Liver (tissue), 9 donors: Measurements from ENCODE around the gene LRMDA. TPM values are rescaled to one million over a fixed set of nuclear protein-coding genes. Genes with fewer than 3 reads are reported as not detected.

Experiments
- DNase-seq: peaks from one replicate; pipeline ENCODE4 v3.0.0-alpha.2; 2017; ENCODE audit warnings: low spot score
- H3K27ac ChIP-seq, 2 donors: one replicate each; pipeline ENCODE4 v1.7.0; 2013; ENCODE audit warnings: inconsistent platforms in 2 of 2, low read length in 2 of 2, control low read depth in 1 of 2, low read depth in 1 of 2, mild to moderate bottlenecking in 1 of 2
- H3K27me3 ChIP-seq, 4 donors: one replicate each; pipeline versions ENCODE4 v1.6.1 to v1.7.0; 2013; ENCODE audit warnings: low read length in 3 of 4, inconsistent platforms in 1 of 4, mild to moderate bottlenecking in 1 of 4, moderate library complexity in 1 of 4; ENCODE audit not compliant: control insufficient read depth in 4 of 4, insufficient read depth in 4 of 4
- H3K36me3 ChIP-seq, 4 donors: one replicate each; pipeline versions ENCODE4 v1.6.1 to v1.7.0; 2013; ENCODE audit warnings: low read length in 3 of 4, mild to moderate bottlenecking in 3 of 4, low read depth in 1 of 4, moderate library complexity in 1 of 4; ENCODE audit not compliant: control insufficient read depth in 4 of 4, insufficient read depth in 3 of 4
- H3K4me1 ChIP-seq, 4 donors: one replicate each; pipeline versions ENCODE4 v1.6.1 to v1.7.0; 2013; ENCODE audit warnings: low read length in 3 of 4, mild to moderate bottlenecking in 3 of 4, moderate library complexity in 1 of 4; ENCODE audit not compliant: control insufficient read depth in 4 of 4, insufficient read depth in 4 of 4
- H3K4me3 ChIP-seq, 3 donors: one replicate each; pipeline versions ENCODE4 v1.6.1 to v1.7.0; 2013; ENCODE audit warnings: low read length in 3 of 3, control low read depth in 1 of 3, low read depth in 1 of 3, mild to moderate bottlenecking in 1 of 3
- H3K9ac ChIP-seq, 2 donors: one replicate each; pipeline ENCODE4 v1.7.0; 2013; ENCODE audit warnings: low read length in 2 of 2, mild to moderate bottlenecking in 2 of 2, moderate library complexity in 2 of 2, control low read depth in 1 of 2, low read depth in 1 of 2
- H3K9me3 ChIP-seq, 4 donors: one replicate each; pipeline versions ENCODE4 v1.6.1 to v1.7.0; 2013; ENCODE audit warnings: low read length in 3 of 4; ENCODE audit not compliant: control insufficient read depth in 4 of 4
- ATF3 ChIP-seq: IDR thresholded peaks from 2 replicates; pipeline ENCODE4 v1.6.1; 2016; ENCODE audit warnings: antibody characterized with exemption
- EGR1 ChIP-seq, 2 donors: IDR thresholded peaks; 2 replicates each; pipeline ENCODE4 v1.6.1; 2016 to 2018; ENCODE audit warnings: antibody characterized with exemption in 2 of 2, low read depth in 2 of 2
- FOXA1 ChIP-seq: IDR thresholded peaks from 2 replicates; pipeline ENCODE4 v1.6.1; 2016; ENCODE audit warnings: antibody characterized with exemption
- FOXA2 ChIP-seq: IDR thresholded peaks from 2 replicates; pipeline ENCODE4 v1.6.1; 2016; ENCODE audit warnings: antibody characterized with exemption
- JUND ChIP-seq, 2 donors: IDR thresholded peaks; 2 replicates each; pipeline ENCODE4 v1.6.1; 2016; ENCODE audit warnings: antibody characterized with exemption in 2 of 2
- RAD21 ChIP-seq, 2 donors: IDR thresholded peaks; 2 replicates each; pipeline ENCODE4 v1.6.1; 2016; ENCODE audit warnings: antibody characterized with exemption in 2 of 2, mild to moderate bottlenecking in 2 of 2
- RXRA ChIP-seq, 2 donors: IDR thresholded peaks; 2 replicates each; pipeline ENCODE4 v1.6.1; 2017 to 2018; ENCODE audit warnings: antibody characterized with exemption in 2 of 2, mild to moderate bottlenecking in 1 of 2
- SP1 ChIP-seq: IDR thresholded peaks from 2 replicates; pipeline ENCODE4 v1.6.1; 2018; ENCODE audit warnings: antibody characterized with exemption, mild to moderate bottlenecking
- TAF1 ChIP-seq: conservative IDR thresholded peaks from 2 replicates; pipeline ENCODE4 v1.6.1; 2016; ENCODE audit warnings: antibody characterized with exemption, mild to moderate bottlenecking
- YY1 ChIP-seq: IDR thresholded peaks from 2 replicates; pipeline ENCODE4 v1.6.1; 2016; ENCODE audit warnings: antibody characterized with exemption, mild to moderate bottlenecking
- ZBTB33 ChIP-seq: IDR thresholded peaks from 2 replicates; pipeline ENCODE4 v1.6.1; 2016; ENCODE audit warnings: antibody characterized with exemption
- WGBS: extraction: QIAGEN DNeasy Blood & Tissue Kit; methylation state at CpG from one replicate; pipeline ENCODE4 v1.1.7; 2013; 5-methylcytosine and 5-hydroxymethylcytosine counted together
- polyA plus RNA-seq, 2 donors: library from polyadenylated mRNA; stranded (reverse) in 1 of 2; unstranded in 1 of 2; fragments of 200-250 nt in 1 of 2; fragments of >200 nt in 1 of 2; fragmentation: Nextera tagmentation in 1 of 2; extraction: Ambion mirVana in 1 of 2; gene quantifications; one replicate each; pipeline versions ENCODE4 v1.2.1 to v1.2.3, GENCODE V29; 2013 to 2015
- total RNA-seq, 2 donors: library from RNA; depleted of rRNA; stranded (reverse); fragments of >200 nt; gene quantifications; one replicate each; pipeline ENCODE4 v1.2.3, GENCODE V29; 2014
- TF ChIP-seq, protein P1 (sequence below): IDR thresholded peaks from 2 replicates; pipeline ENCODE4 v1.6.1; 2016; ENCODE audit warnings: antibody characterized with exemption
- TF ChIP-seq, protein P2 (sequence below): fragments of 150-350 bp; IDR thresholded peaks from 2 replicates; pipeline ENCODE4 v1.5.1; 2017; ENCODE audit warnings: improper control_type of control experiment, low read depth, low read length; ENCODE audit not compliant: missing input control
- TF ChIP-seq, protein P3 (sequence below): IDR thresholded peaks from 2 replicates; pipeline ENCODE4 v1.6.1; 2016; ENCODE audit warnings: antibody characterized with exemption, mild to moderate bottlenecking
- donor health status: healthy.
- donor health status: healthy.
- donor health status: healthy.
- donor health status: healthy.
- donor health status: healthy.

LRMDA gene
- total and polyA plus RNA-seq, 4 donors = 7.9 to 15.8 (median 11.3) TPM

- Histone ChIP-seq H3K9me3 (no peaks in the 10 kb centered on the region), H3K4me3 (no peak overlapping the region), H3K4me1 (no peaks in the 10 kb centered on the region), H3K9ac (no peak overlapping the region), H3K36me3 (no peaks in the 10 kb centered on the region), H3K27me3 (no peaks in the 10 kb centered on the region), H3K27ac (no peak overlapping the region)
- TF ChIP-seq, protein P1, sequence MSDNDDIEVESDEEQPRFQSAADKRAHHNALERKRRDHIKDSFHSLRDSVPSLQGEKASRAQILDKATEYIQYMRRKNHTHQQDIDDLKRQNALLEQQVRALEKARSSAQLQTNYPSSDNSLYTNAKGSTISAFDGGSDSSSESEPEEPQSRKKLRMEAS = no peak
- TF ChIP-seq TAF1 (no peak), ZBTB33 (no peak), EGR1 (IDR thresholded peaks at IDR 0.05; ENCODE audit: low read depth in 2 of 2) (no peak), JUND (IDR thresholded peaks at IDR 0.05) (no peak), ATF3 (no peak), YY1 (no peak), FOXA1 (no peak), SP1 (no peak), RXRA (IDR thresholded peaks at IDR 0.05) (no peak), RAD21 (IDR thresholded peaks at IDR 0.05) (no peak)
- TF ChIP-seq, protein P2, sequence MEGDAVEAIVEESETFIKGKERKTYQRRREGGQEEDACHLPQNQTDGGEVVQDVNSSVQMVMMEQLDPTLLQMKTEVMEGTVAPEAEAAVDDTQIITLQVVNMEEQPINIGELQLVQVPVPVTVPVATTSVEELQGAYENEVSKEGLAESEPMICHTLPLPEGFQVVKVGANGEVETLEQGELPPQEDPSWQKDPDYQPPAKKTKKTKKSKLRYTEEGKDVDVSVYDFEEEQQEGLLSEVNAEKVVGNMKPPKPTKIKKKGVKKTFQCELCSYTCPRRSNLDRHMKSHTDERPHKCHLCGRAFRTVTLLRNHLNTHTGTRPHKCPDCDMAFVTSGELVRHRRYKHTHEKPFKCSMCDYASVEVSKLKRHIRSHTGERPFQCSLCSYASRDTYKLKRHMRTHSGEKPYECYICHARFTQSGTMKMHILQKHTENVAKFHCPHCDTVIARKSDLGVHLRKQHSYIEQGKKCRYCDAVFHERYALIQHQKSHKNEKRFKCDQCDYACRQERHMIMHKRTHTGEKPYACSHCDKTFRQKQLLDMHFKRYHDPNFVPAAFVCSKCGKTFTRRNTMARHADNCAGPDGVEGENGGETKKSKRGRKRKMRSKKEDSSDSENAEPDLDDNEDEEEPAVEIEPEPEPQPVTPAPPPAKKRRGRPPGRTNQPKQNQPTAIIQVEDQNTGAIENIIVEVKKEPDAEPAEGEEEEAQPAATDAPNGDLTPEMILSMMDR = no peak
- TF ChIP-seq, protein P3, sequence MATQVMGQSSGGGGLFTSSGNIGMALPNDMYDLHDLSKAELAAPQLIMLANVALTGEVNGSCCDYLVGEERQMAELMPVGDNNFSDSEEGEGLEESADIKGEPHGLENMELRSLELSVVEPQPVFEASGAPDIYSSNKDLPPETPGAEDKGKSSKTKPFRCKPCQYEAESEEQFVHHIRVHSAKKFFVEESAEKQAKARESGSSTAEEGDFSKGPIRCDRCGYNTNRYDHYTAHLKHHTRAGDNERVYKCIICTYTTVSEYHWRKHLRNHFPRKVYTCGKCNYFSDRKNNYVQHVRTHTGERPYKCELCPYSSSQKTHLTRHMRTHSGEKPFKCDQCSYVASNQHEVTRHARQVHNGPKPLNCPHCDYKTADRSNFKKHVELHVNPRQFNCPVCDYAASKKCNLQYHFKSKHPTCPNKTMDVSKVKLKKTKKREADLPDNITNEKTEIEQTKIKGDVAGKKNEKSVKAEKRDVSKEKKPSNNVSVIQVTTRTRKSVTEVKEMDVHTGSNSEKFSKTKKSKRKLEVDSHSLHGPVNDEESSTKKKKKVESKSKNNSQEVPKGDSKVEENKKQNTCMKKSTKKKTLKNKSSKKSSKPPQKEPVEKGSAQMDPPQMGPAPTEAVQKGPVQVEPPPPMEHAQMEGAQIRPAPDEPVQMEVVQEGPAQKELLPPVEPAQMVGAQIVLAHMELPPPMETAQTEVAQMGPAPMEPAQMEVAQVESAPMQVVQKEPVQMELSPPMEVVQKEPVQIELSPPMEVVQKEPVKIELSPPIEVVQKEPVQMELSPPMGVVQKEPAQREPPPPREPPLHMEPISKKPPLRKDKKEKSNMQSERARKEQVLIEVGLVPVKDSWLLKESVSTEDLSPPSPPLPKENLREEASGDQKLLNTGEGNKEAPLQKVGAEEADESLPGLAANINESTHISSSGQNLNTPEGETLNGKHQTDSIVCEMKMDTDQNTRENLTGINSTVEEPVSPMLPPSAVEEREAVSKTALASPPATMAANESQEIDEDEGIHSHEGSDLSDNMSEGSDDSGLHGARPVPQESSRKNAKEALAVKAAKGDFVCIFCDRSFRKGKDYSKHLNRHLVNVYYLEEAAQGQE = no peak
- WGBS = 76% methylated on average over 2 of the region's 2 CpGs
- no peak for DNase-seq
Observed at GRCh38 chr10:75528392-75528791, 97.0 kb downstream of the LRMDA start.

- Histone ChIP-seq H3K4me1 (no peaks in the 10 kb centered on the region), H3K36me3 (no peaks in the 10 kb centered on the region), H3K9ac (no peak overlapping the region), H3K27me3 (no peaks in the 10 kb centered on the region), H3K9me3 (no peaks in the 10 kb centered on the region), H3K4me3 (no peak overlapping the region), H3K27ac (no peak overlapping the region)
- no peak for DNase-seq
- 93% methylated on average over 3 of the region's 3 CpGs for WGBS
- TF ChIP-seq JUND (IDR thresholded peaks at IDR 0.05) = no peak
- no peak for TF ChIP-seq FOXA2
- no peak for TF ChIP-seq ATF3
- no peak for TF ChIP-seq RXRA (IDR thresholded peaks at IDR 0.05)
- no peak for TF ChIP-seq TAF1
- TF ChIP-seq EGR1 (IDR thresholded peaks at IDR 0.05; ENCODE audit: low read depth in 2 of 2) = no peak
Observed at GRCh38 chr10:75530299-75530698, 98.9 kb downstream of the LRMDA start.
